ENCODE results near the gene TST.

Gene TST

GRCh38 chr22:36961626-36962025 lies 57.6 kb downstream of the TST start:
- no peak overlapping the region for H3K4me3 ChIP-seq (replicated peaks; ENCODE audit: low read depth, low read length)
- no peak for TF ChIP-seq CTCF (IDR thresholded peaks at IDR 0.05; ENCODE audit: low read depth, low read length, missing control alignments)
- DNase-seq (ENCODE audit: extremely low read depth, low read depth), result no peak

All from HFF-Myc (cell line).